ENCODE measurements around the gene NUDCD3.

Gene NUDCD3

GRCh38 chr7:44396496-44396895 is 94.0 kb downstream of the NUDCD3 start:
- H3K27ac ChIP-seq: no peak overlapping the region
- no peak for DNase-seq (ENCODE audit: low spot score)
- no peak overlapping the region for H3K4me3 ChIP-seq
- TF ChIP-seq CTCF (IDR thresholded peaks at IDR 0.05): no peak

- H3K4me3 ChIP-seq: no peak overlapping the region
- no peak overlapping the region for H3K27ac ChIP-seq
- DNase-seq (ENCODE audit: low spot score): no peak
- TF ChIP-seq CTCF (IDR thresholded peaks at IDR 0.05): no peak
Observed at GRCh38 chr7:44395067-44395466, 95.4 kb downstream of the NUDCD3 start.

DNA sequence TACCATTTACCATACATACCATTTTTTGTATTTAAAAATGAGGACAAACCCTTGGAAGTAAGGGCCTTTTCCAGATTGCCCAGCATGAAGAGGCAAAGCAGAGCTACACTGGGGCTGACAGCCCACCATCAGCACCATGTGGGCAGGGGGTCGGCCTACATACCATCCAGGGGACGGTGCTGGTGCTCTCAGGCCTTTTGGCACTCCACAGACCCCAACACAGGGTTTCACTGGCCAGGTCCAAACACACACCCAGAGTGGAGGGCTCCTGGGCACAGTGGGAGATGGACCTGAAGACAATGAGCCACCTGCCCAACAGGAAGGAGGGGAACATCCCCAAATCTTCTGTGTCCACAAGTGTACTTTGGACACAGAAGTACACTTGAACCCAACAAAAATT is 95.8 kb downstream of the NUDCD3 start:
- peak; percentile 40 for DNase-seq (ENCODE audit: low spot score)
- no peak overlapping the region for H3K4me3 ChIP-seq
- no peak for TF ChIP-seq CTCF (IDR thresholded peaks at IDR 0.05)
- no peak overlapping the region for H3K27ac ChIP-seq

DNA sequence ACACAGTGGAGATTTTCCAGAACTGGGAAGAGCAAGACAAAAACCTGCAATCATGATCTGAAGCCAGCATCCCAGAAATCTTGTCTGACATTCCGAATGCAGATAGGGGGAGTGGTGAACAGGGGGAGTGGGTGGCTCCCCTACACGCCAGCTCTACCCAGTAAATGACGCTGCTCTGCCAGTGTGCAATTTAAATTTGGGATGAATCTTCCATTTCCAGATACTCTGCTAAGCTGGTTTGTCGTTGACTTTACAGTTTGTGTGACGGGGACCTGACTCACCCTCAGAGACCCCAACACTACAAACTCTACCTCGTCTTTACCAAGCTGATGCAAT is 96.4 kb downstream of the NUDCD3 start:
- H3K4me3 ChIP-seq: no peak overlapping the region
- DNase-seq (ENCODE audit: low spot score): no peak
- no peak for TF ChIP-seq CTCF (IDR thresholded peaks at IDR 0.05)

DNA sequence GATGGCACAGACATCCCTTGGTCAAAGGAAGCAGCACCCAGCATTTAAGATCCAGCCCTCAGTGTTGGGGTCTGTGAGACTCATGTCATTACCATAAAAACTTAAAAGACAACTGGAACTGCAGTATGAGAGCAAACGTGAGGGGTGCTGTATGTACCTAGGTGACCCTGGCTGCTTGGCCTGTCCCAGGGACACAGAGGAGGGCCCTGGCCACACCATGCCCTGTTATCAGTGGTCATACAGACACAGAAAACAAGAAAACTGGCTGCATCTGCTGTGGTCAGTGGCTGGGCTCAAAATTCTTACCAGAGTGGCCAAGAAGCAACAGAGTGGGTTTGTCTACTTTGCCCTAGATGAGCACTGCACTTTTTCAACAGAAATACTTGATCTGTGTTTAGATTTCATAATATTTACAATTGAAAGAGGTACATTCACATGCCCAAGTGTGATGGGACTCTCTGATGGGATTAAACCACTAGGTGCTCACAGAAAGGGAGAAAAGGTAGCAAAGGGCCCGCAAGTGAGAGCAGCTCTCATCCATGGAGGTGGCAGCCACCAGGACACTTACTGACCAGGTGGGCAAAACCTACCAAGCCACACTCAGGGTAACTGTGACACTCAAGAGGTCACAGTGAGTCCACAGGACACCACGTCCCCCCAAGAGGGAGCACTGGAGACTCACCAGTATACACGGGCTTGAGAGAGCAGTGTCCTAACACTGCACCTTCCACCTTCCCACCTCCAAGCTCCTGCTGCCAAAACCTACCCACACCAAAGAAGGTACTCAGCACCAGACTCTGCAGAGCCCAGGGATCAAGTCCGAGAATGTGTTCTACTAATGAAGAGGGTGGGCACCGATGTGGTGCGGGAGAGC is 97.0 kb downstream of the NUDCD3 start:
- peak; percentile 53 for DNase-seq (ENCODE audit: low spot score)
- TF ChIP-seq CTCF (IDR thresholded peaks at IDR 0.05): no peak

More for the DNA sequence above, 96.4 kb downstream of the NUDCD3 start:
- no peak overlapping the region for H3K27ac ChIP-seq

DNA sequence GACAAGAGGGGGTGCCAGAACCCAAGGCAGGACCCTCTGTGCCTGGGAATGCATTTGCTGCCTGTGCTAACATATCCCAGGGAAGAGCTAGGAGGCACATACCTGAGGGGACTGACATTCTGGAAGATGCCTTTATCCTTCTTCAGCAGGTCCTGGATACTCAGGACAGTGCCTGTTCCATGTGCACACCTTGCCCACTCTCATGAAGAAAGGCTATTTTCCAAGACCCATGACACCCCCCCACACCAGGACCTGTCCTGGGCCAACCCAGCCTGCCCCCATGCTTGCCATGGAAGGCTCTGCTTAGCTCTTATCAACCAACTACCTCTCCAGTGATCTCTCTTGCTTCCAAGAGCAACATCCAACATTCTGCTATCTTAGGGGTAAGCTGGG is 97.8 kb downstream of the NUDCD3 start:
- no peak overlapping the region for H3K4me3 ChIP-seq
- no peak overlapping the region for H3K27ac ChIP-seq
- TF ChIP-seq CTCF (IDR thresholded peaks at IDR 0.05): no peak
- no peak for DNase-seq (ENCODE audit: low spot score)

More for the DNA sequence above, 97.0 kb downstream of the NUDCD3 start:
- H3K4me3 ChIP-seq: no peak overlapping the region
- no peak overlapping the region for H3K27ac ChIP-seq
